ENCODE data around the gene TUBB2B. TPM values are rescaled to one million over a fixed set of nuclear protein-coding genes. Genes with fewer than 3 reads are reported as not detected.

TUBB2B gene
- total and polyA plus RNA-seq, 2 experiments from 2014 or later, result 355 to 794 TPM

GRCh38 chr6:3264356-3264755 lies 36.9 kb upstream of the TUBB2B start:
- no peak overlapping the region for H3K4me2 ChIP-seq
- no peak overlapping the region for H2AFZ ChIP-seq
- no peak overlapping the region for H3K4me3 ChIP-seq
- no peaks in the 10 kb centered on the region for H3K27me3 ChIP-seq (ENCODE audit: insufficient read depth)
- no peak for DNase-seq (ENCODE audit: low spot score)
- peaks cover 15% of the 10 kb centered on the region for H3K4me1 ChIP-seq (ENCODE audit: insufficient read depth)
- TF ChIP-seq ZNF462 (CRISPR knock-in tag; IDR thresholded peaks at IDR 0.05), result no peak
- TF ChIP-seq NANOG (IDR thresholded peaks at IDR 0.05; ENCODE audit: borderline replicate concordance), result no peak
- no peak for TF ChIP-seq STAT1 (IDR thresholded peaks at IDR 0.05; ENCODE audit: unreplicated experiment)
- H3K36me3 Mint-ChIP-seq (ENCODE audit: low read depth), result peaks cover 60% of the 10 kb centered on the region
- peaks cover 12% of the 10 kb centered on the region for H3K27me3 Mint-ChIP-seq (ENCODE audit: insufficient read depth, low read depth, poor library complexity)
- no peak for ATAC-seq
- H3K36me3 ChIP-seq (ENCODE audit: insufficient read depth), result peaks cover 7% of the 10 kb centered on the region; the same call in 1 of the 2 replicates
- no peaks in the 10 kb centered on the region for H3K9me3 Mint-ChIP-seq
- peaks cover 42% of the 10 kb centered on the region for H4K20me1 ChIP-seq (replicated peaks; ENCODE audit: insufficient read depth)
- no peak overlapping the region for H3K4me3 Mint-ChIP-seq
- 0 out of 2 replicates have a peak, but pooled peaks cover 13% of the 10 kb centered on the region for H3F3A ChIP-seq (replicated peaks; ENCODE audit: low read depth)
- H3K27ac ChIP-seq (ENCODE audit: low read depth), result no peak overlapping the region
- no peak overlapping the region for H3K27ac Mint-ChIP-seq
- H3K9me2 ChIP-seq (ENCODE audit: insufficient read depth), result no peaks in the 10 kb centered on the region
- peaks cover 27% of the 10 kb centered on the region for H3K4me1 Mint-ChIP-seq
- peaks cover 87% of the 10 kb centered on the region for H3K79me2 ChIP-seq (replicated peaks; ENCODE audit: insufficient read depth)

GRCh38 chr6:3263096-3263495 lies 35.6 kb upstream of the TUBB2B start:
- Histone ChIP-seq H4K20me1 (replicated peaks; ENCODE audit: insufficient read depth) (peaks cover 29% of the 10 kb centered on the region), H2AFZ (no peak overlapping the region), H3K4me1 (ENCODE audit: insufficient read depth) (peaks cover 18% of the 10 kb centered on the region), H3K36me3 (ENCODE audit: insufficient read depth) (no peaks in the 10 kb centered on the region; the same call in 1 of the 2 replicates), H3K27me3 (ENCODE audit: insufficient read depth) (no peaks in the 10 kb centered on the region), H3K9me2 (ENCODE audit: insufficient read depth) (no peaks in the 10 kb centered on the region), H3K4me3 (no peak overlapping the region), H3K27ac (ENCODE audit: low read depth) (no peak overlapping the region), H3K79me2 (replicated peaks; ENCODE audit: insufficient read depth) (peaks cover 81% of the 10 kb centered on the region), H3F3A (replicated peaks; ENCODE audit: low read depth) (0 out of 2 replicates have a peak, but pooled peaks cover 10% of the 10 kb centered on the region), H3K4me2 (no peak overlapping the region)
- ATAC-seq (no peak), DNase-seq (ENCODE audit: low spot score) (no peak)
- no peak overlapping the region; the same call in 2 of the 3 replicates for H3K4me3 Mint-ChIP-seq
- peaks cover 27% of the 10 kb centered on the region for H3K4me1 Mint-ChIP-seq
- peaks cover 13% of the 10 kb centered on the region for H3K27me3 Mint-ChIP-seq (ENCODE audit: insufficient read depth, low read depth, poor library complexity)
- no peak overlapping the region; the same call in 1 of the 2 replicates for H3K27ac Mint-ChIP-seq
- H3K9me3 Mint-ChIP-seq, result no peaks in the 10 kb centered on the region
- peaks cover 47% of the 10 kb centered on the region for H3K36me3 Mint-ChIP-seq (ENCODE audit: low read depth)
- no peak for TF ChIP-seq EZH2 (IDR thresholded peaks at IDR 0.05; ENCODE audit: low read depth, unreplicated experiment)
- TF ChIP-seq POLR2AphosphoS5 (IDR thresholded peaks at IDR 0.05; ENCODE audit: low read depth), result no peak
- TF ChIP-seq, protein P1, sequence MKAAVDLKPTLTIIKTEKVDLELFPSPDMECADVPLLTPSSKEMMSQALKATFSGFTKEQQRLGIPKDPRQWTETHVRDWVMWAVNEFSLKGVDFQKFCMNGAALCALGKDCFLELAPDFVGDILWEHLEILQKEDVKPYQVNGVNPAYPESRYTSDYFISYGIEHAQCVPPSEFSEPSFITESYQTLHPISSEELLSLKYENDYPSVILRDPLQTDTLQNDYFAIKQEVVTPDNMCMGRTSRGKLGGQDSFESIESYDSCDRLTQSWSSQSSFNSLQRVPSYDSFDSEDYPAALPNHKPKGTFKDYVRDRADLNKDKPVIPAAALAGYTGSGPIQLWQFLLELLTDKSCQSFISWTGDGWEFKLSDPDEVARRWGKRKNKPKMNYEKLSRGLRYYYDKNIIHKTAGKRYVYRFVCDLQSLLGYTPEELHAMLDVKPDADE (IDR thresholded peaks at IDR 0.05), result no peak
